WTC11 (cell line): Measurements from ENCODE around the gene C11orf71.

Experiments
- CTCF ChIP-seq: fragments of 200-600 bp; IDR thresholded peaks from 2 replicates; pipeline ENCODE4 v1.8.0; 2022; ENCODE audit warnings: antibody characterized with exemption
- KAT7 ChIP-seq: sonication (generic); formaldehyde crosslinking; IDR thresholded peaks from 2 replicates; pipeline ENCODE4 v1.8.1; 2023; ENCODE audit warnings: missing genetic modification reagents, mild to moderate bottlenecking, borderline replicate concordance
- NFYB ChIP-seq: sonication (generic); formaldehyde crosslinking; conservative IDR thresholded peaks from 2 replicates; pipeline ENCODE4 v1.8.0; 2022; ENCODE audit warnings: low read depth, missing genetic modification reagents
- TF ChIP-seq, protein P1 (sequence below): sonication (generic); formaldehyde crosslinking; IDR thresholded peaks from 2 replicates; pipeline ENCODE4 v1.8.0; 2022; ENCODE audit warnings: mild to moderate bottlenecking, missing genetic modification reagents
- TF ChIP-seq, protein P2 (sequence below): sonication (generic); formaldehyde crosslinking; IDR thresholded peaks from 2 replicates; pipeline ENCODE4 v1.8.0; 2022; ENCODE audit warnings: mild to moderate bottlenecking, missing genetic modification reagents

- TF ChIP-seq, protein P1, sequence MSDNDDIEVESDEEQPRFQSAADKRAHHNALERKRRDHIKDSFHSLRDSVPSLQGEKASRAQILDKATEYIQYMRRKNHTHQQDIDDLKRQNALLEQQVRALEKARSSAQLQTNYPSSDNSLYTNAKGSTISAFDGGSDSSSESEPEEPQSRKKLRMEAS (CRISPR knock-in tag) = no peak
- TF ChIP-seq KAT7 (no peak), CTCF (no peak), NFYB (CRISPR knock-in tag) (no peak)
- TF ChIP-seq, protein P2, sequence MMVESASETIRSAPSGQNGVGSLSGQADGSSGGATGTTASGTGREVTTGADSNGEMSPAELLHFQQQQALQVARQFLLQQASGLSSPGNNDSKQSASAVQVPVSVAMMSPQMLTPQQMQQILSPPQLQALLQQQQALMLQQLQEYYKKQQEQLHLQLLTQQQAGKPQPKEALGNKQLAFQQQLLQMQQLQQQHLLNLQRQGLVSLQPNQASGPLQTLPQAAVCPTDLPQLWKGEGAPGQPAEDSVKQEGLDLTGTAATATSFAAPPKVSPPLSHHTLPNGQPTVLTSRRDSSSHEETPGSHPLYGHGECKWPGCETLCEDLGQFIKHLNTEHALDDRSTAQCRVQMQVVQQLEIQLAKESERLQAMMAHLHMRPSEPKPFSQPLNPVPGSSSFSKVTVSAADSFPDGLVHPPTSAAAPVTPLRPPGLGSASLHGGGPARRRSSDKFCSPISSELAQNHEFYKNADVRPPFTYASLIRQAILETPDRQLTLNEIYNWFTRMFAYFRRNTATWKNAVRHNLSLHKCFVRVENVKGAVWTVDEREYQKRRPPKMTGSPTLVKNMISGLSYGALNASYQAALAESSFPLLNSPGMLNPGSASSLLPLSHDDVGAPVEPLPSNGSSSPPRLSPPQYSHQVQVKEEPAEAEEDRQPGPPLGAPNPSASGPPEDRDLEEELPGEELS = no peak
These were observed 12.6 kb upstream of the C11orf71 start for GRCh38 chr11:114412946-114413345.
